ENCODE results near the gene THAP10.

Gene THAP10

DNA sequence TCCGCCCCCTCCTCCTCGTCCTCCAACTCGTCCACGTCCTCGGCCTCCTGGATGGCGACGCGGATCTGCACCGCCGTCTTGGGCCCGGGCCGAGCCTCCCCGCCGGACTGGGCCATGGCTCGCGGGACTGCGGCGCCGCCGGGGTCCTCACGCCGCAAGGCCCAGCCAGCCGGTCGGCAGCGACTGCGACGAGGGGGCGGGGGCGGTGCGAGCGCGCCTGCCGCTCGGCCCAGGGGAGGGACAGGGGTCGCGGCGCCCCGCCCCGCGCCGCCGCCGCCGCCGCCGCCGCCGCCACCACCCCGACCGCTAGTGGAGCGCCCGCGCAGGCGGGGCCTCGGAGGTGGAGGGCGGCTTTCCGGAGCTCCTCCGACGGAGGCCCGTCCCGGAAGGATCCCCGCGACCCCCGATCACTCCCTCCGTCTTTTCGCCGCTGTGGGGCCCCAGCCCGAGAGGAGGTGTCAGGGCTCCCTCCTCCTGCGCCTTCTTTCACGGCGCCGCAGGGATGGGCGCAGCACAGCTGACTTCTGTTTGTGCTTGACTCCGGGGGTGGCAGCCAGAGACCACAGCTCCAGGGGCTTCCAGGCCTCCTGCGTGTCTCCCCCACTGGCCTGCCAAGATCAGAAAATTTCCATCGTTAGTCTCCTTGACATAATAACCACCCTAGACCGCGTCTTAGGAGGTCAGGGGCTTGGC, 38.1 kb downstream of the THAP10 start, which contains the start of gene LARP6:
TSS of gene LARP6 (minus strand) at position 185 of the 693 bp plus-strand sequence. CDS start at position 116, 69 bp downstream.
- no peaks in the 10 kb centered on the region for H3K9me3 ChIP-seq (ENCODE audit: severe bottlenecking)
- H3K4me3 ChIP-seq (ENCODE audit: low read depth, low read length), result peak within 1 kb of the TSS; percentile 74
- peaks cover 2% of the 10 kb centered on the region; the same call in 1 of the 2 replicates for H3K36me3 ChIP-seq
- no peaks in the 10 kb centered on the region for H3K27me3 ChIP-seq (ENCODE audit: insufficient read depth, low read depth, severe bottlenecking)
- peak within 1 kb of the TSS; percentile 73 for H3K27ac ChIP-seq
- TF ChIP-seq, protein P1, sequence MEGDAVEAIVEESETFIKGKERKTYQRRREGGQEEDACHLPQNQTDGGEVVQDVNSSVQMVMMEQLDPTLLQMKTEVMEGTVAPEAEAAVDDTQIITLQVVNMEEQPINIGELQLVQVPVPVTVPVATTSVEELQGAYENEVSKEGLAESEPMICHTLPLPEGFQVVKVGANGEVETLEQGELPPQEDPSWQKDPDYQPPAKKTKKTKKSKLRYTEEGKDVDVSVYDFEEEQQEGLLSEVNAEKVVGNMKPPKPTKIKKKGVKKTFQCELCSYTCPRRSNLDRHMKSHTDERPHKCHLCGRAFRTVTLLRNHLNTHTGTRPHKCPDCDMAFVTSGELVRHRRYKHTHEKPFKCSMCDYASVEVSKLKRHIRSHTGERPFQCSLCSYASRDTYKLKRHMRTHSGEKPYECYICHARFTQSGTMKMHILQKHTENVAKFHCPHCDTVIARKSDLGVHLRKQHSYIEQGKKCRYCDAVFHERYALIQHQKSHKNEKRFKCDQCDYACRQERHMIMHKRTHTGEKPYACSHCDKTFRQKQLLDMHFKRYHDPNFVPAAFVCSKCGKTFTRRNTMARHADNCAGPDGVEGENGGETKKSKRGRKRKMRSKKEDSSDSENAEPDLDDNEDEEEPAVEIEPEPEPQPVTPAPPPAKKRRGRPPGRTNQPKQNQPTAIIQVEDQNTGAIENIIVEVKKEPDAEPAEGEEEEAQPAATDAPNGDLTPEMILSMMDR (IDR thresholded peaks at IDR 0.05; ENCODE audit: low read depth, low read length), result no peak
- DNase-seq, result peak; percentile 73

DNA sequence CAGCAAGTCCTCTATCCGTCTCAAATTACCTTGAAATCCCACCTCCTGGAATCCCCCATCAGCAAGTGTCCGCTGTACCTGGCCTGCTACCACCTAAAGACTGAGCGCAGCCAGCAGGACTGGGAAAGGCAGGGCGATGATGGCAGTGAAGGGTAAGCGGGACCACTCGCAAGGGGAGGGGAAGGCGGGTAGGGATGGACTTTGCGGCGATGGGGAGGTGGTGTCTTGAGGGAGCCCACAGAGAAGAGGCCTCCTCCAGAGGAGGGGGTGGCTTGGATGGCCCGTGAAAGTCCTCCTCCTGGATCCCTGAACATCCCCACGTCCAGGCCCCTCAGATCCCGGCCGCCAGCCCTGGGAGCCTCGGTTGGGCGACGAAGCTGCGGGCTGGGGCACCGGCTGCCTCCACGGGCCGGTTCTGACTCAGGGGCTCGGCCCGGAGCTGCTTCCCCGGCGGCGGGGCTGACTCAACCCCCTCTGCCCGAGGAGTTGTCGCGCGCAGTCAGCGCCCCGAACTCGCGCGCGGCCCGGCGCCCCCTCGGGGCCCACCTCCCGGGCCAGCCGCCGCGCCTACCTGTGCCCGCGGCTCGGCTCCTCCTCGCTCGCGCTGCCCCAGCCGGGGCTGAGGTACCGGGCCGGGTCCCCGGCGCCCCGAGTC, 38.8 kb downstream of the THAP10 start:
- Histone ChIP-seq H3K4me3 (ENCODE audit: low read depth, low read length) (peak overlapping the region; percentile 74), H3K9me3 (ENCODE audit: severe bottlenecking) (no peaks in the 10 kb centered on the region), H3K36me3 (peaks cover 2% of the 10 kb centered on the region; the same call in 1 of the 2 replicates), H3K27ac (peak overlapping the region; percentile 66), H3K27me3 (ENCODE audit: insufficient read depth, low read depth, severe bottlenecking) (no peaks in the 10 kb centered on the region)
- TF ChIP-seq, protein P1 (IDR thresholded peaks at IDR 0.05; ENCODE audit: low read depth, low read length), result no peak
- DNase-seq, result peak; percentile 41

DNA sequence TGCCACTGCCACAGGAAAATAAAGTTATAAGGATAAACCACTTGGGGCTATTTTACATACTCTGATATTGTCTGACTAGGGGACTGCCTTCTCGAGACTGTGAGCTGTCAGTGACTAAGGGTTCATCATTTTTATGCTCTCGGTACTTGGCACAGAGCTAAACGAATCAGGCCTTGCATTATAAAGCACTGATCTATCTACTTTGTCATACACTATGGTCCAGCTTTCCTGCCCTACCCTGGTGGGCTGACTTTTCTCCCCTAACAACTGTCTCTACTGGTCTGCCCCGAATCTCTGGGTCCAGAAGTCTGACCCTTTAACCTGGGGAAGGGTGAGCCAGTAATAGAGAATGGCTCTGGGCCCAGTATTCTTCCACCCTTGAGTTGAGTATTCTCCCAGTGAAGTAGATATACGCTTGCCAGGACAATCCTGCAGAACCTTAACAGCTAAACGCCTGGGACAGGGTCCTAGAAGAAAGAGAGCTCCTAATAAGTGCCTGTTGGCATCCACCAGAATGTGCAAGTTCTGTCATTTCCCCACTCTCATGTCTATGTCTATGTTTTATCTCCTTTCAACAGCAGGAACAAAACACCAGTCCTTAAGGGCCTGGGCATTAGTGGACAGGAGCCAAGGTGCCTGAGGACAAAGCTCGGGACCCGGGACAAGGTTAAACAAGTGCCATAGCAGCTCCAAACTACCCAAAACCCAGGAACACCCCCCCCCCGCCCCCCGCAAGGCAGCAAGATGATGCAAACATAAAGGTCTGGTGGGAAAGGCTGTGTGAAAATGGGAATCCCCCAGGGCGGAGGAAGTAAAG, 39.5 kb downstream of the THAP10 start:
- no peak overlapping the region for H3K27ac ChIP-seq

DNA sequence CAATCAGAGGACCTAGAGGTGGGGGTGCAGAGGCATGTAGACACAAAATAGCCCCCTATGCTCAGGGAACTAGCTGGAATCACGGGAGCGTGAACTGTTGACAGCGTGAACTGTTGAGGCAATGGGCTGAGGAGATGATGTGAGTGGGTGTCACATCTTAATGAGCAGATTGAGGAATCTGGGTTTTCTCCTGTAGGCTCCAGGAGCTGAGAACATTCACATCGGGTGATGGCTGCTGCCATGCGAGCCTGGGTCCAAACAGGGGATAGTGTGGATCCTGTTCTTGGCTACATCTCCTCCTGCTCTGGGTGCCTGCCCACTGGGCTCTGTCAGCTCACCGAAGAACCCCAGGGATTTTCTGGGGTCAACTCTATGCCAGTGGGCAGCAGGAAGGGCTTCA, 40.3 kb downstream of the THAP10 start:
- no peak for DNase-seq
- TF ChIP-seq, protein P1 (IDR thresholded peaks at IDR 0.05; ENCODE audit: low read depth, low read length), result no peak
- Histone ChIP-seq H3K36me3 (peaks cover 2% of the 10 kb centered on the region; the same call in 1 of the 2 replicates), H3K4me3 (ENCODE audit: low read depth, low read length) (no peak overlapping the region), H3K9me3 (ENCODE audit: severe bottlenecking) (no peaks in the 10 kb centered on the region), H3K27me3 (ENCODE audit: insufficient read depth, low read depth, severe bottlenecking) (no peaks in the 10 kb centered on the region), H3K27ac (no peak overlapping the region)

More for the DNA sequence above, 39.5 kb downstream of the THAP10 start:
- Histone ChIP-seq H3K4me3 (ENCODE audit: low read depth, low read length) (peak overlapping the region; percentile 74; the same call in 1 of the 2 replicates), H3K36me3 (peaks cover 2% of the 10 kb centered on the region; the same call in 1 of the 2 replicates), H3K27me3 (ENCODE audit: insufficient read depth, low read depth, severe bottlenecking) (no peaks in the 10 kb centered on the region), H3K9me3 (ENCODE audit: severe bottlenecking) (no peaks in the 10 kb centered on the region)
- TF ChIP-seq, protein P1 (IDR thresholded peaks at IDR 0.05; ENCODE audit: low read depth, low read length), result no peak
- DNase-seq, result no peak

DNA sequence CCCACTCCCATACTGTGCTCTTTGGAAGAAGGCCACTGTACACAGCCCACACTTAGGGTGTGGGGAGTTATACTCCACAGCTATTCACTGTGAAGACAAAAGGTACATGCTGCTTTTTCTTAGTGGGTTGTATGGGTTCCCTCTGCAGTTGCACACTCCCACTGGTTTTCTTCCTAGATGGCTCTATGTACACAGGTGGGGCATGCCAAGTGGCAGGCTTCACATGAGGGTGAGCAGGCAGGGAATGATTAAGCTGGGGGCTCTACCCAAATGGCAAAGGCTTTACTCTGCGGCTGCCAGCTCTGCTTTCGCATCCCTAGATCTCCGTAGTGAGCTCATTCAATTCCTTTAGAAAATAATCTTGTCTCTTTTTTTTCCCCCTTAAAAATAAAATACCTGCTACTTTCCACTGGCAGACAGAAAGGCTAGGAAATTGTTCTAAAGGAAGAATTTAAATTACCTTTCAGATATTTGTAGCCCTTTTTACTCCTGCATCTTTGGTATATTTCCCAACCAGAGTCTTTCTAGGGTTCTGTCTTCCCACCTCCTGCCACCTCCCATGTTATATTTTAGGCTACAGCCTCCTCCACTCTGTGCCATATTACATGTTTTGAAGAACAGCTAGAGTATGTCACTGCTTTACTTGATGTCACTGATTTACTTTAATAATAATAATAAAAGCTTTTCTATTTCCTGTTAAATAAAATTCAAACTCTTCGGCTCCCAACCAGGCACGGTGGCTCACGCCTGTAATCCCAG, 46.5 kb downstream of the THAP10 start:
- TF ChIP-seq, protein P1 (IDR thresholded peaks at IDR 0.05; ENCODE audit: low read depth, low read length), result no peak
- Histone ChIP-seq H3K27me3 (ENCODE audit: insufficient read depth, low read depth, severe bottlenecking) (no peaks in the 10 kb centered on the region), H3K9me3 (ENCODE audit: severe bottlenecking) (no peaks in the 10 kb centered on the region), H3K27ac (no peak overlapping the region), H3K4me3 (ENCODE audit: low read depth, low read length) (no peak overlapping the region), H3K36me3 (no peaks in the 10 kb centered on the region)
- no peak for DNase-seq

Measured in WERI-Rb-1 (cell line).